A549 (cell line): ENCODE data around the gene VASN. TPM values are rescaled to one million over a fixed set of nuclear protein-coding genes. Genes with fewer than 3 reads are reported as not detected.

ENCODE experiments used
- ATAC-seq, 2 experiments: fragments of 200-7000 bp in 1 of 2; fragments of >200 bp in 1 of 2; cut with Nextera tagmentation in 1 of 2; cut with Tn5 transposase in 1 of 2; 3 replicates each; pipeline versions ENCODE4 v1.8.0 to v1.9.1; 2018 to 2020; ENCODE audit warnings: mild to moderate bottlenecking in 1 of 2, moderate library complexity in 1 of 2
- CTCF ChIA-PET: fragments of 300-600 bp; sonication (Branson Sonifier 250); formaldehyde crosslinking; extraction: SDS; loops from one replicate; lab custom pipeline; 2021; ENCODE audit warnings: antibody characterized with exemption, inconsistent platforms; lab: Yijun Ruan, JAX
- POLR2A ChIA-PET: fragments of 350-600 bp; formaldehyde crosslinking; extraction: SDS; loops from one replicate; lab custom pipeline; 2021; ENCODE audit warnings: antibody characterized with exemption, inconsistent platforms; lab: Yijun Ruan, JAX
- DNase-seq, 2 experiments: peaks; one replicate each; pipeline versions ENCODE4 v3.0.0 to v3.0.0-alpha.2; 2011 to 2016; ENCODE audit warnings: low read depth in 1 of 2, low spot score in 1 of 2
- FAIRE-seq: peaks from 2 replicates; lab custom pipeline; 2011; peaks lifted over from hg19 to GRCh38; lab: Jason Lieb, UNC
- H3K27ac ChIP-seq, 2 experiments: fragments of >200 bp; sonication (Bioruptor Twin); formaldehyde crosslinking; 3 replicates each; pipeline ENCODE4 v1.5.1; 2016 to 2017
- H3K4me1 ChIP-seq: fragments of >200 bp; sonication (Bioruptor Twin); formaldehyde crosslinking; 3 replicates; pipeline ENCODE4 v1.6.1; 2016
- H3K4me2 ChIP-seq: fragments of >200 bp; sonication (Bioruptor Twin); formaldehyde crosslinking; 3 replicates; pipeline ENCODE4 v1.6.1; 2016
- H3K4me3 ChIP-seq: fragments of >200 bp; sonication (Bioruptor Twin); formaldehyde crosslinking; 3 replicates; pipeline ENCODE4 v1.5.1; 2016
- H3K9me3 ChIP-seq: fragments of >200 bp; sonication (Bioruptor Twin); formaldehyde crosslinking; 3 replicates; pipeline ENCODE4 v1.6.1; 2016
- CEBPB ChIP-seq, 2 experiments: fragments of >200 bp in 1 of 2; sonication (Bioruptor Twin) in 1 of 2; formaldehyde crosslinking in 1 of 2; IDR thresholded peaks; 2 replicates each; pipeline ENCODE4 v1.6.1; 2012 to 2016
- CHD2 ChIP-seq: fragments of 150-350 bp; IDR thresholded peaks from 2 replicates; pipeline ENCODE4 v1.6.1; 2014; ENCODE audit warnings: low read length; ENCODE audit not compliant: partially characterized antibody
- CHD4 ChIP-seq: fragments of 200-600 bp; sonication (generic); IDR thresholded peaks from 2 replicates; pipeline ENCODE4 v1.6.1; 2016; ENCODE audit warnings: antibody characterized with exemption, mild to moderate bottlenecking, borderline replicate concordance
- GATA3 ChIP-seq: IDR thresholded peaks from 2 replicates; pipeline ENCODE4 v1.6.1; 2012; ENCODE audit warnings: borderline replicate concordance
- HDAC2 ChIP-seq: fragments of 200-600 bp; sonication (generic); IDR thresholded peaks from 2 replicates; pipeline ENCODE4 v1.6.1; 2016
- HMGXB4 ChIP-seq: fragments of 250-450 bp; sonication (Bioruptor Pico); IDR thresholded peaks from 2 replicates; pipeline ENCODE4 v1.5.0; 2021; ENCODE audit warnings: mild to moderate bottlenecking, moderate library complexity, borderline replicate concordance
- JUNB ChIP-seq: fragments of >200 bp; sonication (Bioruptor Twin); formaldehyde crosslinking; IDR thresholded peaks from 2 replicates; pipeline ENCODE4 v1.6.1; 2016
- KDM1A ChIP-seq: fragments of 200-600 bp; sonication (generic); IDR thresholded peaks from 2 replicates; pipeline ENCODE4 v1.6.1; 2016; ENCODE audit warnings: low read depth, mild to moderate bottlenecking
- MAZ ChIP-seq: fragments of 150-350 bp; IDR thresholded peaks from 2 replicates; pipeline ENCODE4 v1.6.1; 2014; ENCODE audit warnings: antibody characterized with exemption, low read depth, low read length, borderline replicate concordance
- MYC ChIP-seq: IDR thresholded peaks from 2 replicates; pipeline ENCODE4 v1.6.1; 2012; ENCODE audit warnings: mild to moderate bottlenecking, inconsistent platforms, low read length, improper control_type of control experiment, borderline replicate concordance
- NPAS2 ChIP-seq: fragments of 250-450 bp; sonication (Bioruptor Pico); IDR thresholded peaks from 2 replicates; pipeline ENCODE4 v1.8.0; 2022; ENCODE audit warnings: mild to moderate bottlenecking, moderate library complexity, borderline replicate concordance
- PHF8 ChIP-seq: fragments of 200-600 bp; sonication (generic); IDR thresholded peaks from 2 replicates; pipeline ENCODE4 v1.6.1; 2016; ENCODE audit warnings: low read depth, mild to moderate bottlenecking, antibody characterized with exemption, moderate library complexity, borderline replicate concordance
- RAD21 ChIP-seq, 2 experiments: fragments of >200 bp in 1 of 2; sonication (Bioruptor Twin) in 1 of 2; formaldehyde crosslinking in 1 of 2; IDR thresholded peaks in 1 of 2; conservative IDR thresholded peaks in 1 of 2; 2 replicates in 1 of 2; 3 replicates in 1 of 2; pipeline ENCODE4 v1.6.1; 2012 to 2018; ENCODE audit warnings: inconsistent platforms in 1 of 2
- RARB ChIP-seq: fragments of 250-450 bp; sonication (Bioruptor Pico); IDR thresholded peaks from 2 replicates; pipeline ENCODE4 v1.8.0; 2021; ENCODE audit warnings: mild to moderate bottlenecking, moderate library complexity
- RNF2 ChIP-seq: fragments of 200-600 bp; sonication (generic); IDR thresholded peaks from 2 replicates; pipeline ENCODE4 v1.6.1; 2016; ENCODE audit warnings: low read depth, mild to moderate bottlenecking, antibody characterized with exemption, moderate library complexity, borderline replicate concordance
- ZFP36 ChIP-seq: fragments of 450-650 bp; IDR thresholded peaks from 2 replicates; pipeline ENCODE4 v1.6.1; 2014; ENCODE audit warnings: borderline replicate concordance; ENCODE audit not compliant: partially characterized antibody
- WGBS: methylation state at CpG from one replicate; pipeline ENCODE4 v1.1.6; 2017; ENCODE audit errors: missing lambda C conversion rate; 5-methylcytosine and 5-hydroxymethylcytosine counted together
- polyA plus RNA-seq, 4 experiments: library from polyadenylated mRNA; depleted of rRNA in 3 of 4; stranded (reverse); fragments of >200 nt; fragmentation: RNase III in 1 of 4; extraction: RNeasy Plus Mini Kit Qiagen cat#74134 plus additional on column Dnase treatment in 1 of 4; gene quantifications; 2 replicates in 3 of 4; 3 replicates in 1 of 4; pipeline ENCODE4 v1.2.3, GENCODE V29; 2011 to 2017
- TF ChIP-seq, protein P1 (sequence below): fragments of >200 bp; sonication (Bioruptor Twin); formaldehyde crosslinking; IDR thresholded peaks from 3 replicates; pipeline ENCODE4 v1.5.1; 2016

Gene VASN
- polyA plus RNA-seq, 2 of the 4 experiments (the other 2 are of a cell fraction), result 2.3 to 4.0 TPM

DNA sequence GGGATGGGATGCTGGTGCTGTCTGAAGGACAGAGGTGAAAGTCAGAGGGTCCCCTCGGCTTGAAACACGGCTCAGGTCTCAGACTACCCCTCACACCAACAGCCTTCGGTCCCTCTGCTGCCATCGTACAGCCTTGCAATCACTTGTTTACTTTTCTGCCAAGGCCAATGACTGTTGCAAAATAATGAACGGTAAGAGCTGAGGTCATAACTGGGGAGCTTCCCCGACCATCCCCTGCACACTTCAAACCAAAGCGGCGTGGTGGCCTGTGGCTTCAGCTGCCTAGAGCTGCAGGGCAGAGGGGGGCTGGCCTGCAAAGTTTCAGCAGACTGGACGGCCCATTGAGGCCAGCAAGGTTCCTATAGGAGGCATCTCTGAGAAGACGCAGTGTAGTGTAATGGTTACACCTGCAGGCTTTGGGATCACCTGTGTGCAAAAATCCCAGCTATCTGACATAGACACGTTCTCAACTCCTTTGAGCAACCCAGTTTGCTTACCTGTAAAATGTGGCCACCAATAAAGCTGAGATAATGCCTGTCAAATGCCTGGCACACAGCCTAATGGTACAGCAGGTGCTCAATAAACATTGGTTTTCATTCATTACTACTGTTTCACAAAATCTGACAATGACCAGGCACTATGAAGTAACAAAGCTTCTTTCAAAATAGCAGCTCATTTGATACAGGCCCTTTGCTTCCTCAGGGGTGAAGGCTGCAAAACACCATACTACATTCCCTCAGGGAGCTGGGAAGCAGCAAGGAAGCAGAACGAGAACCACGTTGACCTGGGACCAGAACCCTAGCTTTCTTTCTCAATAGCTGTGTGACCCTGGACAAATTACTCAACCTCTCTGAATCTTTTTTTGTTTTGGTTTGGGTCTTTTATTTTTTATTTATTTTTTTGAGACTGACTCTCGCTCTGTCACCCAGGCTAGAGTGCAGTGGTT lies 25.5 kb upstream of the VASN start:
- no peak for FAIRE-seq
- H3K4me1 ChIP-seq, result peaks cover 29% of the 10 kb centered on the region
- WGBS, result 64% methylated on average over 14 of the region's 14 CpGs
- ChIA-PET CTCF (interaction anchor here (0.5 to 12.6 kb wide), 15 partner anchors 8 to 301 kb away, joined by 3 to 231 read pairs (median 4); no protein-coding TSS in a partner anchor), POLR2A (interaction anchor here (1.7 kb wide), 1 partner anchor 10 kb away, joined by 4 read pairs; no protein-coding TSS in a partner anchor)
- H3K9me3 ChIP-seq, result no peaks in the 10 kb centered on the region
- ATAC-seq, result peak; percentile 21 to 52
- peak overlapping the region; percentile 4; the same call in 2 of the 3 replicates for H3K4me2 ChIP-seq
- TF ChIP-seq CHD4 (0 out of 2 replicates have a peak, but pooled peaks have one; percentile 41), HDAC2 (0 out of 2 replicates have a peak, but pooled peaks have one; percentile 61), KDM1A (peak; percentile 71; the same call in 1 of the 2 replicates), ZFP36 (peak; percentile 43), CHD2 (no peak), RAD21 (conservative IDR thresholded peaks at IDR 0.05 in 1 of 2, IDR thresholded peaks at IDR 0.05 in 1 of 2) (no peak), CEBPB (IDR thresholded peaks at IDR 0.05) (peak; percentile 57 to 63; a peak in 2 of 4 replicates), PHF8 (no peak)
- DNase-seq, result no peak
- no peak overlapping the region for H3K27ac ChIP-seq
- H3K4me3 ChIP-seq, result no peak overlapping the region

DNA sequence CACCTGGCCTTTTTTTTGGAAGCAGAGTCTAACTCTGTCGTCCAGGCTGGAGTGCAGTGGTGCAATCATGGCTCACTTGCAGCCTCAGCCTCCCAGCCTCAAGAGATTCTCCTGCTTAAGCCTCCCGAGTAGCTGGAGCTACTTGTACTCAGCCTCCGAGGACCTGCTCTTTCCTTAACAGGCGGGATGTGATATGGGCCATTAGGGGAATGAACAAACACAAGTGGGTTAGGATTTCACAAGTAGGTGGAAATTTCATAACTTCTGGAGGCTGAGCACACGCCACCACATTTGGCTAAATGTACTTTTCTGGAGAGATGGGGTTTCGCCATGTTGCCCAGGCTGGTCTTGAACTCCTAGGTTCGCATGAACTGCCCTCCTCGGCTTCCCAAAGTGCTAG lies 24.6 kb upstream of the VASN start:
- POLR2A ChIA-PET, result interaction anchor here (1.7 kb wide), 1 partner anchor 11 kb away, joined by 4 read pairs; no protein-coding TSS in a partner anchor
- H3K9me3 ChIP-seq, result no peaks in the 10 kb centered on the region
- H3K4me2 ChIP-seq, result no peak overlapping the region
- TF ChIP-seq MYC (no peak), JUNB (no peak), RNF2 (no peak), GATA3 (no peak), HMGXB4 (CRISPR knock-in tag) (no peak), RARB (no peak), NPAS2 (CRISPR knock-in tag) (no peak), MAZ (no peak)
- TF ChIP-seq, protein P1, sequence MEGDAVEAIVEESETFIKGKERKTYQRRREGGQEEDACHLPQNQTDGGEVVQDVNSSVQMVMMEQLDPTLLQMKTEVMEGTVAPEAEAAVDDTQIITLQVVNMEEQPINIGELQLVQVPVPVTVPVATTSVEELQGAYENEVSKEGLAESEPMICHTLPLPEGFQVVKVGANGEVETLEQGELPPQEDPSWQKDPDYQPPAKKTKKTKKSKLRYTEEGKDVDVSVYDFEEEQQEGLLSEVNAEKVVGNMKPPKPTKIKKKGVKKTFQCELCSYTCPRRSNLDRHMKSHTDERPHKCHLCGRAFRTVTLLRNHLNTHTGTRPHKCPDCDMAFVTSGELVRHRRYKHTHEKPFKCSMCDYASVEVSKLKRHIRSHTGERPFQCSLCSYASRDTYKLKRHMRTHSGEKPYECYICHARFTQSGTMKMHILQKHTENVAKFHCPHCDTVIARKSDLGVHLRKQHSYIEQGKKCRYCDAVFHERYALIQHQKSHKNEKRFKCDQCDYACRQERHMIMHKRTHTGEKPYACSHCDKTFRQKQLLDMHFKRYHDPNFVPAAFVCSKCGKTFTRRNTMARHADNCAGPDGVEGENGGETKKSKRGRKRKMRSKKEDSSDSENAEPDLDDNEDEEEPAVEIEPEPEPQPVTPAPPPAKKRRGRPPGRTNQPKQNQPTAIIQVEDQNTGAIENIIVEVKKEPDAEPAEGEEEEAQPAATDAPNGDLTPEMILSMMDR, result no peak
- TF ChIP-seq, all 56 proteins: peak for 0
- H3K27ac ChIP-seq, result no peak overlapping the region
- DNase-seq (no peak), ATAC-seq (no peak), FAIRE-seq (no peak)
- no peak overlapping the region for H3K4me3 ChIP-seq
- 85% methylated on average over 8 of the region's 8 CpGs for WGBS
- H3K4me1 ChIP-seq, result peaks cover 35% of the 10 kb centered on the region
- CTCF ChIA-PET, result interaction anchor here (0.9 to 12.6 kb wide), 12 partner anchors 8 to 94 kb away, joined by 3 to 231 read pairs (median 4); no protein-coding TSS in a partner anchor
